Vagina (tissue), 2 donors: Measurements from ENCODE around the gene ACSM5.
"Not testable (repeated sequence)": the region's sequence is repeated elsewhere in the genome, so short reads cannot be mapped to it uniquely, and the experiment has no call there.

Experiments
- POLR2A ChIP-seq, 2 donors: fragments of 450-650 bp; IDR thresholded peaks; one replicate each; pipeline ENCODE4 v1.6.1; 2017; ENCODE audit warnings: antibody characterized with exemption in 2 of 2, mild to moderate bottlenecking in 2 of 2, moderate library complexity in 2 of 2
- POLR2AphosphoS5 ChIP-seq, 2 donors: sonication (generic); formaldehyde crosslinking; IDR thresholded peaks; one replicate each; pipeline ENCODE4 v1.9.0; 2017; ENCODE audit warnings: antibody characterized with exemption in 2 of 2, mild to moderate bottlenecking in 2 of 2, low read depth in 1 of 2; ENCODE audit not compliant: insufficient read depth in 1 of 2
- TF ChIP-seq, protein P1 (sequence below), 3 experiments: fragments of 450-650 bp in 2 of 3; fragments of 200-600 bp in 1 of 3; sonication (generic) in 1 of 3; IDR thresholded peaks; one replicate each; pipeline ENCODE4 v1.5.1; 2017 to 2019; ENCODE audit warnings: antibody characterized with exemption in 3 of 3, mild to moderate bottlenecking in 2 of 3, moderate library complexity in 2 of 3

DNA sequence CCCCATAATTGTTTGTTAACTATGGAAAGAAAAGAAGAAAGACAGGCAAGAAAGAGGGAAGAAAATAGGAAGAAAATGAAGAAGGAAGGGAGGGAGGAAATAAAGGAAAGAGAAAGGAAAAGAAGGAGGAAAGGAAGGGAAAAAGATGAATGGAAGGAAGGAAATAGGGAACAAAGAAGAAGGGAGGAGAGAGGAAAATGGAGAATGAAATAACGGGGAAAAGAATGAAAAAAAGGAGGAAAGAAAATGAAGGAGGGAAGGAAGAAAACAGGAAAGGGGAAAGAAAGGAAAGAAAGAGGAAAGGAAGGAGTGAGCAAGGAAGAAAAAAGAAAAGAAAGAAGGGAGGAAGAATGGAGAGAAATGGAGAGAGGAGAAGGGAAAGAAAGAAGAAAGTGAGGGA is 21.1 kb downstream of the ACSM5 start:
- TF ChIP-seq, protein P1, sequence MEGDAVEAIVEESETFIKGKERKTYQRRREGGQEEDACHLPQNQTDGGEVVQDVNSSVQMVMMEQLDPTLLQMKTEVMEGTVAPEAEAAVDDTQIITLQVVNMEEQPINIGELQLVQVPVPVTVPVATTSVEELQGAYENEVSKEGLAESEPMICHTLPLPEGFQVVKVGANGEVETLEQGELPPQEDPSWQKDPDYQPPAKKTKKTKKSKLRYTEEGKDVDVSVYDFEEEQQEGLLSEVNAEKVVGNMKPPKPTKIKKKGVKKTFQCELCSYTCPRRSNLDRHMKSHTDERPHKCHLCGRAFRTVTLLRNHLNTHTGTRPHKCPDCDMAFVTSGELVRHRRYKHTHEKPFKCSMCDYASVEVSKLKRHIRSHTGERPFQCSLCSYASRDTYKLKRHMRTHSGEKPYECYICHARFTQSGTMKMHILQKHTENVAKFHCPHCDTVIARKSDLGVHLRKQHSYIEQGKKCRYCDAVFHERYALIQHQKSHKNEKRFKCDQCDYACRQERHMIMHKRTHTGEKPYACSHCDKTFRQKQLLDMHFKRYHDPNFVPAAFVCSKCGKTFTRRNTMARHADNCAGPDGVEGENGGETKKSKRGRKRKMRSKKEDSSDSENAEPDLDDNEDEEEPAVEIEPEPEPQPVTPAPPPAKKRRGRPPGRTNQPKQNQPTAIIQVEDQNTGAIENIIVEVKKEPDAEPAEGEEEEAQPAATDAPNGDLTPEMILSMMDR (IDR thresholded peaks at IDR 0.05): not testable (repeated sequence)
- TF ChIP-seq POLR2AphosphoS5 (IDR thresholded peaks at IDR 0.05; ENCODE audit: insufficient read depth in 1 of 2, low read depth in 1 of 2); POLR2A (IDR thresholded peaks at IDR 0.05): not testable (repeated sequence)
